ENCODE results near the gene UGCG.

DNA sequence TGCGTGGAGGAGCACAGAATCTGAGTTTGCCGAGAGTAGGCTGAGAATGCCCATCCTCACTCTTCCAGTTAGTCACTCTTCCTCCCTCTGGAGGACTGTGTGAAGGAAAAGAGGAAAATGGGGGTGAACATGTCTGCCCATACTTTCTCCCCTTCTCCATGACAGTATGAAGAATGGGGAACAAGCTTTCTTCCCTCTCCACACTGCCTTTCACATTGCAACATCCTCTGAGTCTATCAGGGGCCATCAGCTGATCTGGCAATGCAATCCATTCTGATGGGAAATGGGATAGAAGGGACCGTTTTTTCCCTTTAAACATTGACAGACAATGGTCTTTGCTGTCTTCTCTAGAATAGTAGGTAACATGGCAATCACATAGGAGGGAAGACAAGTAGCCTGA lies 56.8 kb downstream of the UGCG start:
- TF ChIP-seq POLR2A (IDR thresholded peaks at IDR 0.05; ENCODE audit: low read depth, low read length) (no peak), RFX5 (IDR thresholded peaks at IDR 0.05; ENCODE audit: low read depth, low read length) (no peak), RAD21 (IDR thresholded peaks at IDR 0.05; ENCODE audit: low read length) (no peak), MAZ (IDR thresholded peaks at IDR 0.05; ENCODE audit: borderline replicate concordance, low read depth, low read length) (no peak)
- TF ChIP-seq, protein P1, sequence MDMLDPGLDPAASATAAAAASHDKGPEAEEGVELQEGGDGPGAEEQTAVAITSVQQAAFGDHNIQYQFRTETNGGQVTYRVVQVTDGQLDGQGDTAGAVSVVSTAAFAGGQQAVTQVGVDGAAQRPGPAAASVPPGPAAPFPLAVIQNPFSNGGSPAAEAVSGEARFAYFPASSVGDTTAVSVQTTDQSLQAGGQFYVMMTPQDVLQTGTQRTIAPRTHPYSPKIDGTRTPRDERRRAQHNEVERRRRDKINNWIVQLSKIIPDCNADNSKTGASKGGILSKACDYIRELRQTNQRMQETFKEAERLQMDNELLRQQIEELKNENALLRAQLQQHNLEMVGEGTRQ (IDR thresholded peaks at IDR 0.05; ENCODE audit: low read depth, low read length): no peak
- TF ChIP-seq, protein P2, sequence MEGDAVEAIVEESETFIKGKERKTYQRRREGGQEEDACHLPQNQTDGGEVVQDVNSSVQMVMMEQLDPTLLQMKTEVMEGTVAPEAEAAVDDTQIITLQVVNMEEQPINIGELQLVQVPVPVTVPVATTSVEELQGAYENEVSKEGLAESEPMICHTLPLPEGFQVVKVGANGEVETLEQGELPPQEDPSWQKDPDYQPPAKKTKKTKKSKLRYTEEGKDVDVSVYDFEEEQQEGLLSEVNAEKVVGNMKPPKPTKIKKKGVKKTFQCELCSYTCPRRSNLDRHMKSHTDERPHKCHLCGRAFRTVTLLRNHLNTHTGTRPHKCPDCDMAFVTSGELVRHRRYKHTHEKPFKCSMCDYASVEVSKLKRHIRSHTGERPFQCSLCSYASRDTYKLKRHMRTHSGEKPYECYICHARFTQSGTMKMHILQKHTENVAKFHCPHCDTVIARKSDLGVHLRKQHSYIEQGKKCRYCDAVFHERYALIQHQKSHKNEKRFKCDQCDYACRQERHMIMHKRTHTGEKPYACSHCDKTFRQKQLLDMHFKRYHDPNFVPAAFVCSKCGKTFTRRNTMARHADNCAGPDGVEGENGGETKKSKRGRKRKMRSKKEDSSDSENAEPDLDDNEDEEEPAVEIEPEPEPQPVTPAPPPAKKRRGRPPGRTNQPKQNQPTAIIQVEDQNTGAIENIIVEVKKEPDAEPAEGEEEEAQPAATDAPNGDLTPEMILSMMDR (conservative IDR thresholded peaks at IDR 0.05; ENCODE audit: low read depth, low read length): no peak
